Measurements from ENCODE around the gene GNAQ. TPM values are rescaled to one million over a fixed set of nuclear protein-coding genes. Genes with fewer than 3 reads are reported as not detected.

GNAQ gene
- total RNA-seq, 1 donor from 2014 or later: 172 TPM

DNA sequence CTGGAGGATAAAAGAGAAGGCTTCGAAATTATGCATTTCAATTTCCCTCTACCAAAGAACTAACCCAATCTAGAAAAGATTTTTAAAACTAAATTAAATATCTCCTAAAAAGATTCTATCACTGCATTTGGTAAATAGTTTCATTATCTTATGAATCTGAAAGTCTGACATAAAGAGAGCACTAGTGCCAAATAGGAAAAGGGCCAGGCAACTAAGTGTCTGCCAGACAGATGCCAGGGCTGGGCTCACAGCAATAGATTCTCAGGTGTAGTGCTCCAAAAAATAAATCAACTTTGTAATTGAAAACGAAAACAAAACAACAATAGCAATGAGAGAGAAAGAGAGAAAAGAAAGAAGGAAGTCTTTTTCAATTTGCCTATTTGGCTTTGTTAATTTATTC is 225.8 kb downstream of the GNAQ start:
- DNase-seq (ENCODE audit: low spot score in 2 of 2) (no peak), FAIRE-seq (no peak)

- DNase-seq (ENCODE audit: low spot score in 2 of 2) (no peak), FAIRE-seq (no peak)
Measured at GRCh38 chr9:77803423-77803822, 228.2 kb downstream of the GNAQ start.

DNA sequence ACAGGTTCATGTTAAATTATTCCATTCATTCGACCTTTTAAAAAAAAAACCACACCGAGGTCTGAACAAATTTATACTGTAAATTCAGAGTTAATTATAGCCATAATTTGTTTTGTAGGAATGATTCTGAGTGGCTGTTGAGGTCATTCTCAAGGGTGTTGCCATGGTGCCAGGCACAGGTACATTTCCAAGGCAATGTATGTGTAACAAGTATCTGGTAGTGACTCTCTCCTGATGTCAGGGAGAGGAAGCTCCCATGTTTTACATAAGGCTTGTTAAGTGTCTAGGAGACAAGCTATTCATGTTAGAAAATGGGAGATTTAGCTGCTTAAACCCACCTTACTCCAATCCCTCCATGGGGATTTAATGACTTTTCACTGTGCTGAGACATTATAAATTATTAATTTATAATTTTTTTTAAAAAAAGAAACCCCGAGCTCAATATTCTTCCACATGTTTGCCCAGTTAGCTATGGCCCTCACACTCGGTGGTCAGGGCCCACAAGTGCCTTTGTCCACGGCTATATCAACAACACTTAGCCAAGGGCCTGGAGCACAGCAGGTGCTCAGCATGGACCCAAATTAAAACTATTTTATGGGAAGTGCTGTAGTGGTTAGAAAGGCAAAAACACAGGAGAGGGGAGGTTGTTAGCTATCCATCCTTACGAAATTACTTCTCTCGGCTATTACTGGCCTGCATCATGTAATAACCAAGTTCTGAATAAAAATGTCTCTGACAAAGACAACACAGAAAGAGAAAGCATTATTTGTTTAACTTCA is 228.9 kb downstream of the GNAQ start:
- no peak for DNase-seq (ENCODE audit: low spot score in 2 of 2)

GRCh38 chr9:77802064-77802463 is 229.5 kb downstream of the GNAQ start:
- FAIRE-seq (no peak), DNase-seq (ENCODE audit: low spot score in 2 of 2) (no peak)

More for the DNA sequence above, 228.9 kb downstream of the GNAQ start:
- no peak for FAIRE-seq

DNA sequence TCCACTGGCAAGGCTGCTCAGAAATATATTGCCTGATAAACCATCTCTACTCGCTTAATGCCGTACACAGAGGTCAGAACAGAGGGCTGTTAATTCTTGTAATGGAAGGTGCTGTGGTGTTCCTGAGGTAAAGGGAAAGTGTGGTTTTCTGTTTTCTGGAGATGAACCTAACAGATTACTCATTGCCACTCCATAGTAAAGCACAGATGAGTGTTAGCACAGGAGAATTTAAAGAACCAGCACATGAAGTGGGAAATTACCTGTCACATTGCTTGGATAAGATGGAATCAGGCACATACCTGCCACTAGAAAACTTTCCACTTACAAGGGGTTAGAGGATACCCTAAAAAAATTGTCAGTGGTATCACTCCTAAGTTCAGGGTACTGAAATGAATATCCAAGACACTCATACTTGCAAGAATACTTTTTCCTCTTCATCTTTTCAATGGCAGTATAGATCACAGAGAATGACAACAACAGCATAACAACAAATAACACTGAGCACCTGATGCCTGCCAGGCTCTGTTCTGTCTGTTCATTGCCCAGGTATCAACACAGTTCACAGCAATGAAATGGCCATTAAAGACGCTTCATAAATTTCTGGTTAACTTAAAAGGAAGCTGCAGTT is 230.6 kb downstream of the GNAQ start:
- FAIRE-seq: no peak
- DNase-seq (ENCODE audit: low spot score in 2 of 2): no peak

DNA sequence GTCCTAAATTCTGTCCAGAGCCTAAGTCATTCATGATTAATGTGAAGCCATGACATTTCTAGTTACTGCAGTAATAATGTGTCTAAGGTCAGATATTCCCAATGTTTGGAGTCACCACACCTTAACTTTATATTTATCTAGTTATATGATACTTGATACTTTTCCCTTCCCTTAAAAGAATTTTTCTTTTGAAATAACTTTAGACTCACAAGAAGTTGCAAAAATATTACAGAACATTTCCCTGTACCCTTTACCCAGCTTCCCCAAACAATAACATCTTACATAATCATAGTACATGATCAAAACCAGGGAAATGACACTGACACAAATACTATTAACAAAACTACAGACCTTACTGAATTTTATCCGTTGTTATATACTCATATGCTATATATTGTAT is 233.5 kb downstream of the GNAQ start:
- FAIRE-seq: no peak
- no peak for DNase-seq (ENCODE audit: low spot score in 2 of 2)

DNA sequence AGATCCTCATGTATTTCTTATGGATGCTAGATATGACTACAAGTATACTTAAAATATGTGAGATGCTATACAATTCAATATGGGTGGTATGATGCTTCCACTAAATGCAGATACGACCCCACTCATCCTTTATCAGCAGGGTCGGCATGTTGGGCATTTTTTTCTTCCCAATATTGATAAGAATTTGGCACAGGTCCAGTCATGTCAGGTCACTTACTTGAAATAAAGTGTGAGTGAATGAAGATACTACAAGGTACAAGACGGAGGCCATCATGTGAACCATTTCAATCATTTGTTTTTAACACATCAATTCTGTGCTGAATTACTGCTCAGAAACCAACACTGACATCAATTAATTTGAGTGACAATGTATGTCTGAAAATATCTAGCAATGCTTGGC is 236.6 kb downstream of the GNAQ start:
- no peak for FAIRE-seq
- no peak for DNase-seq (ENCODE audit: low spot score in 2 of 2)

GRCh38 chr9:77793849-77794248 is 237.8 kb downstream of the GNAQ start:
- peak; percentile 60 for FAIRE-seq
- no peak for DNase-seq (ENCODE audit: low spot score in 2 of 2)

- DNase-seq (ENCODE audit: low spot score in 2 of 2) (no peak), FAIRE-seq (no peak)
Measured at GRCh38 chr9:77789891-77790290, 241.7 kb downstream of the GNAQ start.

DNA sequence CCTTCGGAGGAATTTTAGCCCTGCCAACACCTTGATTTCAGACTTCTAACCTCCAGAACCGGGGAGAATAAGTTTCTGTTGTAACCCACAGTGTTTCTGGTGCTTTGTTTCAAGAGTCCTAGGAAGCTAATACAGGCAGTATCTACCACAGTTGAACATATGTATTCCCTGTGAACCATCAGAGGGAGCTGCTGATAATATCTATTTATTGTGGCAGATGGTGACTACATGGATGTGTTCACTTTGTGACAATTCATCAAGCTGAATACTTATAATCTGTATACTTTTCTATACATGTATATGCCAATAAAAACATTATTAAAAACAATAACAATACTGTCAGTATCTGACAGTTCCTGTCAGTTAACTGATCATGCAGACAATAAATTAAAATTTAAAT is 246.3 kb downstream of the GNAQ start:
- DNase-seq (ENCODE audit: low spot score in 2 of 2): no peak
- FAIRE-seq: peak; percentile 15

DNA sequence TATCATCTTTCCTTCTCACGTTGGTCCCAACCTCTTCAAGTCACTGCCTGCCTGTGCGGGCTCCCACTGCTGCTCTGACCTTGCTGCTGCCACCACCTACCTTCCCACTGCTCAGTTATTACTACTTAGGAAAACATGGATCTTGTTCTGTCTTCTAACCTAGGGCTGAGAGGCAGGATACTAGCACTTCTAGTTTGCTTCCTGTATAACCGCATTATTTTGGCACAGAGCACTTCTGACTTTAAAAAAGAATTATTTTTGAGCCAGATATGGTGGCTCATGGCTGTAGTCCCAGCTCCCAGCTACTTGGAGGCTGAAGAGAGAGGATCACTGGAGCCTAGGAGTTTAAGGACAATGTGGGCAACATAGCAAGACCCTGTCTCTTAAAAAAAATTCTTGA is 248.1 kb downstream of the GNAQ start:
- DNase-seq (ENCODE audit: low spot score in 2 of 2) (no peak), FAIRE-seq (no peak)

DNA sequence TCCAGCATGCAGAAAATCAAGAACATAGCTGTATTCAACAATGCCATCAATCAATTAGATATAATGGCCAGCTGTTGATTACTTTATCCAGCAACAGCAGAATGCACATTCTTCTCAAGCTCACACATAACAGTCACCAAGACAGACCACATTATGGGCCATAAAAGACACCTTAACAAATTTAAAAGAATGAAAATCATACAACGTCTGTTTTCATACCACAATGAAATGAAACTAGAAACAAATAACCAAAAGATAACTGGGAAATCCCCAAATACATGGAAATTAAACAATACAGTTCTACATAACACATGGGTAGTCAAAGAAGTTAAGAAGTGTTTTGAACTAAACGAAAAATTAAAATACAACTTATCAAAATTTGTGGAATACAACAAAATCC is 252.6 kb downstream of the GNAQ start:
- DNase-seq (ENCODE audit: low spot score in 2 of 2) (no peak), FAIRE-seq (no peak)

DNA sequence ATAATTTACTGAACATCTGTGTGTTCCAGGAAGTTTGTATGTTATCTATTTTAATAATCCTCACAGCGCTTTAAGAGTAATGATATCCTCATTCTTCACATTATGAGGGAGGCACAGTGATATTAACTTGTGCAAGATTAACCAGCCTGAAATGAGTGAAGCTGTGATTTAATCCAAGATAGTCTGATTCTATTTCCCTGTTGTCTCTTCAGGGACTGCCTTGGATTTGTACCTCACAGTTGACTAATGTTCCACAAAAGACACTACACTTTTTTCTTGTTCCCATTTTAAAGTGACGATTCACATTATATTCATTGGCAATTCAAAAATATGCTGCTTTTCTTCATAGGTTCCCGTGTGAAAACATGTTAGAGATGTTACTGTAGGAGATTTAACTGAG is 258.2 kb downstream of the GNAQ start:
- DNase-seq (ENCODE audit: low spot score in 2 of 2) (no peak), FAIRE-seq (no peak)

DNA sequence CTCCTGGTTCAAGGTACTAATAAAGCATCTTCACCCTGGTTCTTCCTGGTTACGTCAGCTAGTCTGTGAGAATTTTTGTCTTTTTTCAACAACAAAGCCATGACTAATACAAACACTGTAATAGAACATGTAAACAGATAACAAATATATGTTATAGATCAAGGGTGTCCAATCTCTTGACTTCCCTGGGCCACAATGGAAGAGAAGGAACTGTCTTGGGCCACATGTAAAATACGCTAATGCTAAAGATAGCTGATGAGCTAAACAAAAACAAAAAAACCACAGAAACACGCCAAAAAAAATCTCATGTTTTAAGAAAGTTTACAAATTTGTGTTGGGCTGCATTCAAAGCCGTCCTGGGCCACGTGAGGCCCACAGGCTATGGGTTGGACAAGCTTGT is 259.0 kb downstream of the GNAQ start:
- no peak for FAIRE-seq
- no peak for DNase-seq (ENCODE audit: low spot score in 2 of 2)

DNA sequence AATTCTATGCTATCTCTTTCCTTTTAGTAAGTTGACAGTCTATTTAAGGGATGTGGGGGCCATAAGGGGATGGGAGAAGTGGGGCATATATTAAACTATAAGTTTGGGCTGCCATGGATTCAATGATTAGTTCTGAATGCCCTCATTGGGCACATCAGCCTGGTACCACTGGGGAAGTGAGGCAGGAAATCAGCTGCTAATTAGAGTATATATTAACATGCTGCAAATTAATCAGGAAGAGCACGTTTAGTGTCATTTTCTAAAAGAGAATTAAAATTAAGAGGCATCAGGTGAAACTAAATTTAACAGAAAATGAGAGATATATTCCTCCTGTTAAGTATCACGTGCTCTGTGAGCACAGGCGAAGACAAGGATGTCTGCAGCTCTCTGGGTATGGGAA is 260.4 kb downstream of the GNAQ start:
- FAIRE-seq: no peak
- no peak for DNase-seq (ENCODE audit: low spot score in 2 of 2)

DNA sequence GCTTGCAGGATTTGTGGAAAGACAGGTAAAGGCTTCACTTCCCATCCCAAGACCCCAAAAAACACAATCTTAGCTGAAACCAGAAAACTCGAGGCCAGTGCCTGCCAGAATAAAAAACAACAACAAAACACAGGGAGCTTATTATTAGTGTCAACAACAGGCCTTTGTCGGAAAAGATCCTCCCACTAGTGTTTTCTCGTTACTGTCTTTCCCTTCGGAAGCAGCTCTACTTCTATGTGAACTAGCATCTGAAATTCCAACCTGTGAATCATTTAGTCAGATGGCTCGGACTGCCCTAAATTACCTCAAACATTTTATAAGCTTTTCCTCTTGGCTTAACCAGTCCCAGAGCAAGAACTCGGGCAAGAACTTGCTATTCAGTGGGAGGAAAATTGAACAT is 261.3 kb downstream of the GNAQ start:
- DNase-seq (ENCODE audit: low spot score in 2 of 2) (peak in 1 of 2 donors; percentile 28), FAIRE-seq (peak; percentile 72)

DNA sequence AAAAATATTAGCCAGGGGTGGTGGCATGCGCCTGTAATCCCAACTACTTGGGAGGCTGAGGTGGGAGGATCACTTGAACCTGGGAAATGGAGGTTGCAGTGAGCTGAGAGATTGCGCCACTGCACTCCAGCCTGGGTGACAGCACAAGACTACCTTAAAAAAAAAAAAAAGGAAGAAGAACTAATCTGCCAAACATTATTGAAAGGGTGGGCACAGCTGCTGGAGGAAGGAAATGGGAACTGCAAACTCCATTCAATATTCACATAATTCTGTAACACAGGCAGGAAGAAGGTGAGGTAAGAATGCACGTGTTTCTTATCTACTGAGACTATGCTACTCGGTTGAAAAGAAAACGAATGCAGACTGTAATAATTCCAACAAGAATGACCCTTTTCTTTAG is 262.4 kb downstream of the GNAQ start:
- DNase-seq (ENCODE audit: low spot score in 2 of 2) (no peak), FAIRE-seq (no peak)

DNA sequence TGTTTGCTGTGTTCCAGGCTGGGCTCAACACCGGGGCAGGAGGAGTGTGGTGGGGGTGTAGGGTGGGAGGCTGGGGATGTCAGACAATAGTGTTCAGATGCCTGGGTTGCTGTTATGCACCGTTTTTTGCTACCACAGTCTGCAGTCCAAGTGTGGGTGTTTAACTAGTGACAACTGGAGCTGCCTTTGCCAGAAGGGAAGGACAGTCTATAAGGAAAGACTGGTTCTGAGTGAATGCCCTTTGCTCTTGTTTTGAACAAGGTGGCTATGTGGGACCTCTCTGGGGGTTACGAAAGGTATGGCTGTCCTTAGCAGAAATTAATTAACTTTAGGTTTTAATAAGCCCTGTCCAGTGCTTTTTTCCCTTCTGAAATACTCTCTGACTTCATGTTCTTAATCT is 265.0 kb downstream of the GNAQ start:
- FAIRE-seq (no peak), DNase-seq (ENCODE audit: low spot score in 2 of 2) (no peak)

DNA sequence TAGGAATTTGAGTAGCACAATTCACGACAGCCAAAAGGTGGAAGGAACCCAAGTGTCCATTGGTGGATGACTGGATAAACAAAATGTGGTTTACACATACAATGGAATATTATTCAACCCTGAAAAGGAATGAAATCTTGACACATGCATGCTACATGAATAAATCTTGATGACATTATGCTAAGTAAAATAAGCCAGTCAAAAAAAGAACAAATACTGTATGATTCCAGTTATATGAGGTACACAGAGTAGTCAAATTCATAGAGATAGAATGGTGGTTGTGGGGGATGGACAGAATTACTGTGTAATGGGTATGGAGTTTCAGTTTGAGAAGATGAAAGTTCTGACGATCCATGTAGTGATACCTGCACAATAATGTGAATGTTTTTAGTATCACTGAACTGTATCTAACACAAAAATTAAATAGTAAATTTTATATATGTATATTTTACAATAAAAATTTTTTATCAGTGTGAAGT is 265.8 kb downstream of the GNAQ start:
- no peak for DNase-seq (ENCODE audit: low spot score in 2 of 2)
- FAIRE-seq: no peak

DNA sequence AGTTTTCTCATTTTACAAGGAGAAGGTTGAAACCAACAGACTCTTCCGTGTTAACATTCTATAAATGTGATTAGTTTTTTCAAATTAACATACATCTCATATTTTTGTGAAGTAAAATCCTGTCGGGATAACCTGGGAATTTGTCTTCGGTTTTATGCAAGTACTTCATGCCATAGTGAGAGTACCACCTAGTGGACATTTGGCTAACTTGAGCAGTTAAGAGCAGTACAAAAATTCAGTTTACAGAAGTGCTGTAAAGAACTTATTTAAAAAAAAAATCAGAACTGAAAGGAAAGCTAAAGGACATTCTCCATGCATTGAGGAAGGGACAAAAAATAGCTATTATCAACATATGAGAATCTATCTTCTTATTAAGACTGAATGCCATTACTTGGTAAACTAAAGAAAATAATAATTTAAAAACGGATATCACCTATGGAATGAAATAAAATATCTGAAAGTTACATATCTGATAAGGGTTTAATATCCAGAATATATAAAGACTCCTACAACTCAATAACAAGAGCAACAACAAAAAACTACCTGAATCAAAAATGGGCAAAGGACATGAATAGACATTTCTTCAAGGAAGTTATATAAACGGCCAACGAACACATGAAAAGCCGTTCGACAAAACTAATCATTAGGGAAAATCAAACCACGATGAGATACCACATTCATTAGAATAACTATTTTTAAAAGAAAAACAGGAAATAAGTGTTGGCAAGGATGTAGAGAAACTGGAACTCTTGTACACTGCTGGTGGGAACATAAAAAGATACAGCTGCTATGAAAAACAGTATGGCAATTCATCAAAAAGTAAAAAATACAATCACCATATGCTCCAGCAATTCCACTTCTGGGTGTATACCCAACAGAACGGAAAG is 266.5 kb downstream of the GNAQ start:
- FAIRE-seq: no peak
- no peak for DNase-seq (ENCODE audit: low spot score in 2 of 2)

DNA sequence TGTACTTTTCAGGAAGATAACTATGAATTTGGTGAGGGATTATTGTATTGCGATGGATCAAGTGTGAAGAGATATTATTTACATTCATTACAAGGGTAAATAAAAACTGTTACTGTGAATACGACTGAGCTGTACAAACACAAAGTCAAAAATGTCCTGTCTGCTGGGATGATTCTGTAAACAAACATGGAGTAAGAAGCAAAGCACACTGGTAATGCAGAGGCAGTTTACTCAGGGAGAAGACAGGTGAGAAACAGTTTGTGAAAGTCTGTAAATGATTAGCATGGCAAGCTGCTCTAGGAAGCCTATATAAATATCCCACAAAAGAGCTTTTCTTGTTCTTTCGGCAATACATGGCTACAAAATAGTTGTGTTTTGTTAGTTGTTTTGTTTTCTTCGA is 268.0 kb downstream of the GNAQ start:
- FAIRE-seq: no peak
- DNase-seq (ENCODE audit: low spot score in 2 of 2): no peak
